ENCODE results near the gene ITPR1.
A peak's percentile ranks its signal among the peaks of the same experiment; 100 is the strongest.

ITPR1 gene

GRCh38 chr3:4503050-4503449 is 9.9 kb downstream of the ITPR1 start:
- ATAC-seq = no peak
- no peak for TF ChIP-seq POU6F1 (CRISPR knock-in tag; IDR thresholded peaks at IDR 0.05; ENCODE audit: borderline replicate concordance, low read depth)
- no peak for TF ChIP-seq ZNF565 (CRISPR knock-in tag; conservative IDR thresholded peaks at IDR 0.05; ENCODE audit: low read depth)
- no peak for TF ChIP-seq ZFP3 (CRISPR knock-in tag; IDR thresholded peaks at IDR 0.05)
- no peak for TF ChIP-seq ISL1 (CRISPR knock-in tag; IDR thresholded peaks at IDR 0.05)
- no peak for TF ChIP-seq SNAI2 (CRISPR knock-in tag; IDR thresholded peaks at IDR 0.05)
- TF ChIP-seq TCF4 (CRISPR knock-in tag; IDR thresholded peaks at IDR 0.05; ENCODE audit: borderline replicate concordance) = no peak
- TF ChIP-seq PPARA (CRISPR knock-in tag; IDR thresholded peaks at IDR 0.05; ENCODE audit: borderline replicate concordance) = no peak
- TF ChIP-seq ZFP30 (CRISPR knock-in tag; IDR thresholded peaks at IDR 0.05) = no peak
- TF ChIP-seq PATZ1 (CRISPR knock-in tag; IDR thresholded peaks at IDR 0.05; ENCODE audit: borderline replicate concordance) = no peak
- no peak for TF ChIP-seq ZNF8 (CRISPR knock-in tag; IDR thresholded peaks at IDR 0.05)
- no peak for TF ChIP-seq CSRNP3 (CRISPR knock-in tag; IDR thresholded peaks at IDR 0.05)
- TF ChIP-seq OSR1 (CRISPR knock-in tag; IDR thresholded peaks at IDR 0.05) = no peak
- no peak for TF ChIP-seq ZC3H10 (CRISPR knock-in tag; IDR thresholded peaks at IDR 0.05)
- TF ChIP-seq CSDC2 (CRISPR knock-in tag; IDR thresholded peaks at IDR 0.05) = no peak
- TF ChIP-seq, protein P1, sequence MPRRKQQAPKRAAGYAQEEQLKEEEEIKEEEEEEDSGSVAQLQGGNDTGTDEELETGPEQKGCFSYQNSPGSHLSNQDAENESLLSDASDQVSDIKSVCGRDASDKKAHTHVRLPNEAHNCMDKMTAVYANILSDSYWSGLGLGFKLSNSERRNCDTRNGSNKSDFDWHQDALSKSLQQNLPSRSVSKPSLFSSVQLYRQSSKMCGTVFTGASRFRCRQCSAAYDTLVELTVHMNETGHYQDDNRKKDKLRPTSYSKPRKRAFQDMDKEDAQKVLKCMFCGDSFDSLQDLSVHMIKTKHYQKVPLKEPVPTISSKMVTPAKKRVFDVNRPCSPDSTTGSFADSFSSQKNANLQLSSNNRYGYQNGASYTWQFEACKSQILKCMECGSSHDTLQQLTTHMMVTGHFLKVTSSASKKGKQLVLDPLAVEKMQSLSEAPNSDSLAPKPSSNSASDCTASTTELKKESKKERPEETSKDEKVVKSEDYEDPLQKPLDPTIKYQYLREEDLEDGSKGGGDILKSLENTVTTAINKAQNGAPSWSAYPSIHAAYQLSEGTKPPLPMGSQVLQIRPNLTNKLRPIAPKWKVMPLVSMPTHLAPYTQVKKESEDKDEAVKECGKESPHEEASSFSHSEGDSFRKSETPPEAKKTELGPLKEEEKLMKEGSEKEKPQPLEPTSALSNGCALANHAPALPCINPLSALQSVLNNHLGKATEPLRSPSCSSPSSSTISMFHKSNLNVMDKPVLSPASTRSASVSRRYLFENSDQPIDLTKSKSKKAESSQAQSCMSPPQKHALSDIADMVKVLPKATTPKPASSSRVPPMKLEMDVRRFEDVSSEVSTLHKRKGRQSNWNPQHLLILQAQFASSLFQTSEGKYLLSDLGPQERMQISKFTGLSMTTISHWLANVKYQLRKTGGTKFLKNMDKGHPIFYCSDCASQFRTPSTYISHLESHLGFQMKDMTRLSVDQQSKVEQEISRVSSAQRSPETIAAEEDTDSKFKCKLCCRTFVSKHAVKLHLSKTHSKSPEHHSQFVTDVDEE (CRISPR knock-in tag; IDR thresholded peaks at IDR 0.05) = no peak
- TF ChIP-seq ZNF70 (CRISPR knock-in tag; IDR thresholded peaks at IDR 0.05) = no peak
- TF ChIP-seq BACH2 (CRISPR knock-in tag; IDR thresholded peaks at IDR 0.05; ENCODE audit: borderline replicate concordance) = no peak
- TF ChIP-seq ARNTL (CRISPR knock-in tag; IDR thresholded peaks at IDR 0.05; ENCODE audit: borderline replicate concordance, low read depth) = no peak

GRCh38 chr3:4504340-4505261 is 11.5 kb downstream of the ITPR1 start:
- peak; percentile 71 for ATAC-seq
- peak; percentile 40; the same call in 1 of the 2 replicates for TF ChIP-seq ISL1 (CRISPR knock-in tag; IDR thresholded peaks at IDR 0.05)
- TF ChIP-seq ARNTL (CRISPR knock-in tag; IDR thresholded peaks at IDR 0.05; ENCODE audit: borderline replicate concordance, low read depth) = no peak
- TF ChIP-seq TCF4 (CRISPR knock-in tag; IDR thresholded peaks at IDR 0.05; ENCODE audit: borderline replicate concordance) = peak; percentile 32; the same call in 1 of the 2 replicates
- TF ChIP-seq BACH2 (CRISPR knock-in tag; IDR thresholded peaks at IDR 0.05; ENCODE audit: borderline replicate concordance) = no peak
- no peak for TF ChIP-seq ZC3H10 (CRISPR knock-in tag; IDR thresholded peaks at IDR 0.05)
- TF ChIP-seq CSDC2 (CRISPR knock-in tag; IDR thresholded peaks at IDR 0.05) = no peak
- TF ChIP-seq, protein P1 (CRISPR knock-in tag; IDR thresholded peaks at IDR 0.05) = peak; percentile 61
- TF ChIP-seq ZNF8 (CRISPR knock-in tag; IDR thresholded peaks at IDR 0.05) = no peak
- no peak for TF ChIP-seq OSR1 (CRISPR knock-in tag; IDR thresholded peaks at IDR 0.05)
- TF ChIP-seq RARB (CRISPR knock-in tag; IDR thresholded peaks at IDR 0.05) = no peak
- no peak for TF ChIP-seq TOX (CRISPR knock-in tag; IDR thresholded peaks at IDR 0.05; ENCODE audit: borderline replicate concordance)
- TF ChIP-seq ZNF565 (CRISPR knock-in tag; conservative IDR thresholded peaks at IDR 0.05; ENCODE audit: low read depth) = no peak
- no peak for TF ChIP-seq ESRRG (CRISPR knock-in tag; IDR thresholded peaks at IDR 0.05)
- TF ChIP-seq ZNF70 (CRISPR knock-in tag; IDR thresholded peaks at IDR 0.05) = no peak
- no peak for TF ChIP-seq PPARA (CRISPR knock-in tag; IDR thresholded peaks at IDR 0.05; ENCODE audit: borderline replicate concordance)
- no peak for TF ChIP-seq ZFP30 (CRISPR knock-in tag; IDR thresholded peaks at IDR 0.05)

Data from SK-N-SH treated with all-trans-retinoic acid at 6 μM for 48 hours (cell line).